ENCODE measurements around the gene PROC.

PROC gene

DNA sequence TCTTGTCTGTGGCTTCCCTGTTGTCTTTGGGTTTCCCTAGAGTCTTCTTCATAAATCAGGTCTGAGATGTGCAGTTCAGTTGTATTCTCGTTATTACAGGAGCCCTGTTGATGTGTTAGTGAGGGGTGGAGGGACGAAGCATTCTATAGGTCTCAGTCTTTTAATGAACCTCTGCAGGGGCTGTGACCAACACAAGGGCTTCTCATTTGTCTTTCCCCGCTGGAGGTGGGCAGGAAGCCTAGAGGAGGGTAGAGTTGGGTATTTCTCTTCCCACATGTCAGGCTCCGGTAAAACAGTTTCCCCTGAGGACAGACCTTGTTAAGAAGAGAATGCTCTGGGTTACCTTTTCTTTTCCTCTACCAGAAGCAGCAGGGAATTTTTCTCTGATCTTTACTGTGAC is 31.2 kb downstream of the PROC start (continued):
- TF ChIP-seq, protein P1, sequence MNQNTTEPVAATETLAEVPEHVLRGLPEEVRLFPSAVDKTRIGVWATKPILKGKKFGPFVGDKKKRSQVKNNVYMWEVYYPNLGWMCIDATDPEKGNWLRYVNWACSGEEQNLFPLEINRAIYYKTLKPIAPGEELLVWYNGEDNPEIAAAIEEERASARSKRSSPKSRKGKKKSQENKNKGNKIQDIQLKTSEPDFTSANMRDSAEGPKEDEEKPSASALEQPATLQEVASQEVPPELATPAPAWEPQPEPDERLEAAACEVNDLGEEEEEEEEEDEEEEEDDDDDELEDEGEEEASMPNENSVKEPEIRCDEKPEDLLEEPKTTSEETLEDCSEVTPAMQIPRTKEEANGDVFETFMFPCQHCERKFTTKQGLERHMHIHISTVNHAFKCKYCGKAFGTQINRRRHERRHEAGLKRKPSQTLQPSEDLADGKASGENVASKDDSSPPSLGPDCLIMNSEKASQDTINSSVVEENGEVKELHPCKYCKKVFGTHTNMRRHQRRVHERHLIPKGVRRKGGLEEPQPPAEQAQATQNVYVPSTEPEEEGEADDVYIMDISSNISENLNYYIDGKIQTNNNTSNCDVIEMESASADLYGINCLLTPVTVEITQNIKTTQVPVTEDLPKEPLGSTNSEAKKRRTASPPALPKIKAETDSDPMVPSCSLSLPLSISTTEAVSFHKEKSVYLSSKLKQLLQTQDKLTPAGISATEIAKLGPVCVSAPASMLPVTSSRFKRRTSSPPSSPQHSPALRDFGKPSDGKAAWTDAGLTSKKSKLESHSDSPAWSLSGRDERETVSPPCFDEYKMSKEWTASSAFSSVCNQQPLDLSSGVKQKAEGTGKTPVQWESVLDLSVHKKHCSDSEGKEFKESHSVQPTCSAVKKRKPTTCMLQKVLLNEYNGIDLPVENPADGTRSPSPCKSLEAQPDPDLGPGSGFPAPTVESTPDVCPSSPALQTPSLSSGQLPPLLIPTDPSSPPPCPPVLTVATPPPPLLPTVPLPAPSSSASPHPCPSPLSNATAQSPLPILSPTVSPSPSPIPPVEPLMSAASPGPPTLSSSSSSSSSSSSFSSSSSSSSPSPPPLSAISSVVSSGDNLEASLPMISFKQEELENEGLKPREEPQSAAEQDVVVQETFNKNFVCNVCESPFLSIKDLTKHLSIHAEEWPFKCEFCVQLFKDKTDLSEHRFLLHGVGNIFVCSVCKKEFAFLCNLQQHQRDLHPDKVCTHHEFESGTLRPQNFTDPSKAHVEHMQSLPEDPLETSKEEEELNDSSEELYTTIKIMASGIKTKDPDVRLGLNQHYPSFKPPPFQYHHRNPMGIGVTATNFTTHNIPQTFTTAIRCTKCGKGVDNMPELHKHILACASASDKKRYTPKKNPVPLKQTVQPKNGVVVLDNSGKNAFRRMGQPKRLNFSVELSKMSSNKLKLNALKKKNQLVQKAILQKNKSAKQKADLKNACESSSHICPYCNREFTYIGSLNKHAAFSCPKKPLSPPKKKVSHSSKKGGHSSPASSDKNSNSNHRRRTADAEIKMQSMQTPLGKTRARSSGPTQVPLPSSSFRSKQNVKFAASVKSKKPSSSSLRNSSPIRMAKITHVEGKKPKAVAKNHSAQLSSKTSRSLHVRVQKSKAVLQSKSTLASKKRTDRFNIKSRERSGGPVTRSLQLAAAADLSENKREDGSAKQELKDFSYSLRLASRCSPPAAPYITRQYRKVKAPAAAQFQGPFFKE (tag by site-specific recombination; IDR thresholded peaks at IDR 0.05; ENCODE audit: borderline replicate concordance) = no peak
- TF ChIP-seq ZNF621 (tag by site-specific recombination; IDR thresholded peaks at IDR 0.05) (no peak), TRIM28 (IDR thresholded peaks at IDR 0.05; ENCODE audit: borderline replicate concordance, low read length) (no peak), ZFP69B (tag by site-specific recombination; IDR thresholded peaks at IDR 0.05) (no peak), KLF8 (tag by site-specific recombination; IDR thresholded peaks at IDR 0.05) (no peak), ZNF768 (tag by site-specific recombination; IDR thresholded peaks at IDR 0.05) (no peak), BCL11A (tag by site-specific recombination; IDR thresholded peaks at IDR 0.05; ENCODE audit: low read depth) (no peak)
- TF ChIP-seq, protein P2, sequence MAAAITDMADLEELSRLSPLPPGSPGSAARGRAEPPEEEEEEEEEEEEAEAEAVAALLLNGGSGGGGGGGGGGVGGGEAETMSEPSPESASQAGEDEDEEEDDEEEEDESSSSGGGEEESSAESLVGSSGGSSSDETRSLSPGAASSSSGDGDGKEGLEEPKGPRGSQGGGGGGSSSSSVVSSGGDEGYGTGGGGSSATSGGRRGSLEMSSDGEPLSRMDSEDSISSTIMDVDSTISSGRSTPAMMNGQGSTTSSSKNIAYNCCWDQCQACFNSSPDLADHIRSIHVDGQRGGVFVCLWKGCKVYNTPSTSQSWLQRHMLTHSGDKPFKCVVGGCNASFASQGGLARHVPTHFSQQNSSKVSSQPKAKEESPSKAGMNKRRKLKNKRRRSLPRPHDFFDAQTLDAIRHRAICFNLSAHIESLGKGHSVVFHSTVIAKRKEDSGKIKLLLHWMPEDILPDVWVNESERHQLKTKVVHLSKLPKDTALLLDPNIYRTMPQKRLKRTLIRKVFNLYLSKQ (tag by site-specific recombination; IDR thresholded peaks at IDR 0.05; ENCODE audit: borderline replicate concordance) = no peak
- TF ChIP-seq, protein P3, sequence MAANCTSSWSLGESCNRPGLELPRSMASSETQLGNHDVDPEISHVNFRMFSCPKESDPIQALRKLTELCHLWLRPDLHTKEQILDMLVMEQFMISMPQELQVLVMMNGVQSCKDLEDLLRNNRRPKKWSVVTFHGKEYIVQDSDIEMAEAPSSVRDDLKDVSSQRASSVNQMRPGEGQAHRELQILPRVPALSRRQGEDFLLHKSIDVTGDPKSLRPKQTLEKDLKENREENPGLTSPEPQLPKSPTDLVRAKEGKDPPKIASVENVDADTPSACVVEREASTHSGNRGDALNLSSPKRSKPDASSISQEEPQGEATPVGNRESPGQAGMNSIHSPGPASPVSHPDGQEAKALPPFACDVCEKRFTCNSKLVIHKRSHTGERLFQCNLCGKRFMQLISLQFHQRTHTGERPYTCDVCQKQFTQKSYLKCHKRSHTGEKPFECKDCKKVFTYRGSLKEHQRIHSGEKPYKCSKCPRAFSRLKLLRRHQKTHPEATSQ (tag by site-specific recombination; IDR thresholded peaks at IDR 0.05) = no peak
- TF ChIP-seq, protein P4, sequence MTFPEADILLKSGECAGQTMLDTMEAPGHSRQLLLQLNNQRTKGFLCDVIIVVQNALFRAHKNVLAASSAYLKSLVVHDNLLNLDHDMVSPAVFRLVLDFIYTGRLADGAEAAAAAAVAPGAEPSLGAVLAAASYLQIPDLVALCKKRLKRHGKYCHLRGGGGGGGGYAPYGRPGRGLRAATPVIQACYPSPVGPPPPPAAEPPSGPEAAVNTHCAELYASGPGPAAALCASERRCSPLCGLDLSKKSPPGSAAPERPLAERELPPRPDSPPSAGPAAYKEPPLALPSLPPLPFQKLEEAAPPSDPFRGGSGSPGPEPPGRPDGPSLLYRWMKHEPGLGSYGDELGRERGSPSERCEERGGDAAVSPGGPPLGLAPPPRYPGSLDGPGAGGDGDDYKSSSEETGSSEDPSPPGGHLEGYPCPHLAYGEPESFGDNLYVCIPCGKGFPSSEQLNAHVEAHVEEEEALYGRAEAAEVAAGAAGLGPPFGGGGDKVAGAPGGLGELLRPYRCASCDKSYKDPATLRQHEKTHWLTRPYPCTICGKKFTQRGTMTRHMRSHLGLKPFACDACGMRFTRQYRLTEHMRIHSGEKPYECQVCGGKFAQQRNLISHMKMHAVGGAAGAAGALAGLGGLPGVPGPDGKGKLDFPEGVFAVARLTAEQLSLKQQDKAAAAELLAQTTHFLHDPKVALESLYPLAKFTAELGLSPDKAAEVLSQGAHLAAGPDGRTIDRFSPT (tag by site-specific recombination; IDR thresholded peaks at IDR 0.05) = no peak

DNA sequence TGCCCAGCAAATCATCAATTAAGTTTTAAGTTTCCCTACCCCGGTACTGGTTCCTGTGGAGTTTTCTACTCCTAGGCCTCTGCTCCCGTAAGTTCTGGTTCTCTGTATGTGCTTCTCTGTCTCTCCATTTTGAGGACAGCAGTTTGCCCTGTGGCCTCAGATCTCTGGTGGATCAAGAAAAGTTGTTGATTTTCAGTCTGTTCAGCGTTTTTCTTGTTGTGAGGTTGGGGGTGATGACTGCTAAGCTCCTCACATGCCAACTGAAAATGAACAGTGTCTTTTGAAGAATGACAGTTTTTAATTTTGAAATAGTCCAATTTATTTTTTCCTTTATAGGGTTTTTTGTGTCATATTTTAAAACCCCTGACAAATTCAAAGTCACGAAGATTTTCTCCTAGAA is 31.7 kb downstream of the PROC start:
- no peak overlapping the region for H3K4me3 ChIP-seq (ENCODE audit: low read depth, low read length)
- H3K36me3 ChIP-seq (ENCODE audit: control insufficient read depth in 2 of 2, insufficient read depth in 1 of 2, low read length in 2 of 2) = no peaks in the 10 kb centered on the region
- CTCF ChIA-PET = interaction anchor here (0.5 to 2.3 kb wide), 2 partner anchors 29 to 235 kb away, joined by 5 to 8 read pairs; no protein-coding TSS in a partner anchor
- H3K4me1 ChIP-seq (ENCODE audit: control insufficient read depth, insufficient read depth, low read length) = no peaks in the 10 kb centered on the region
- TF ChIP-seq ZNF132 (tag by site-specific recombination; IDR thresholded peaks at IDR 0.05; ENCODE audit: borderline replicate concordance) = no peak
- TF ChIP-seq, protein P5, sequence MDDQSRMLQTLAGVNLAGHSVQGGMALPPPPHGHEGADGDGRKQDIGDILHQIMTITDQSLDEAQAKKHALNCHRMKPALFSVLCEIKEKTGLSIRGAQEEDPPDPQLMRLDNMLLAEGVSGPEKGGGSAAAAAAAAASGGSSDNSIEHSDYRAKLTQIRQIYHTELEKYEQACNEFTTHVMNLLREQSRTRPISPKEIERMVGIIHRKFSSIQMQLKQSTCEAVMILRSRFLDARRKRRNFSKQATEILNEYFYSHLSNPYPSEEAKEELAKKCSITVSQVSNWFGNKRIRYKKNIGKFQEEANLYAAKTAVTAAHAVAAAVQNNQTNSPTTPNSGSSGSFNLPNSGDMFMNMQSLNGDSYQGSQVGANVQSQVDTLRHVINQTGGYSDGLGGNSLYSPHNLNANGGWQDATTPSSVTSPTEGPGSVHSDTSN (CRISPR knock-in tag; IDR thresholded peaks at IDR 0.05) = no peak
- no peak overlapping the region for H3K27ac ChIP-seq (ENCODE audit: extremely low read depth, low read depth, low read length)
- POLR2A ChIA-PET = no interaction called here
- no peaks in the 10 kb centered on the region for H3K9me3 ChIP-seq (ENCODE audit: control insufficient read depth, insufficient read depth, low read depth, low read length)

Measured in HEK293 (cell line).